BLaER1 (cell line): ENCODE measurements around the gene MARK2.

Source experiments
- H3K27ac ChIP-seq: shearing (Covaris generic); formaldehyde crosslinking; 2 replicates; pipeline ENCODE4 v1.8.1; 2022
- H3K27me3 ChIP-seq: shearing (Covaris generic); formaldehyde crosslinking; 2 replicates; pipeline ENCODE4 v1.8.1; 2022
- H3K36me3 ChIP-seq: shearing (Covaris generic); formaldehyde crosslinking; 2 replicates; pipeline ENCODE4 v1.8.1; 2022
- H3K4me1 ChIP-seq: shearing (Covaris generic); formaldehyde crosslinking; 2 replicates; pipeline ENCODE4 v1.8.1; 2022
- H3K4me2 ChIP-seq: shearing (Covaris generic); formaldehyde crosslinking; 2 replicates; pipeline ENCODE4 v1.8.1; 2022
- H3K4me3 ChIP-seq: shearing (Covaris generic); formaldehyde crosslinking; 2 replicates; pipeline ENCODE4 v1.8.1; 2022
- H3K9ac ChIP-seq: shearing (Covaris generic); formaldehyde crosslinking; 2 replicates; pipeline ENCODE4 v1.8.1; 2022
- H3K9me3 ChIP-seq: shearing (Covaris generic); formaldehyde crosslinking; 2 replicates; pipeline ENCODE4 v1.8.1; 2022
- H4K20me1 ChIP-seq: shearing (Covaris generic); formaldehyde crosslinking; 2 replicates; pipeline ENCODE4 v1.8.1; 2022
- Cebpa-rat ChIP-seq: shearing (Covaris generic); IDR thresholded peaks from 2 replicates; pipeline ENCODE4 v1.8.1; 2022

The MARK2 gene

DNA sequence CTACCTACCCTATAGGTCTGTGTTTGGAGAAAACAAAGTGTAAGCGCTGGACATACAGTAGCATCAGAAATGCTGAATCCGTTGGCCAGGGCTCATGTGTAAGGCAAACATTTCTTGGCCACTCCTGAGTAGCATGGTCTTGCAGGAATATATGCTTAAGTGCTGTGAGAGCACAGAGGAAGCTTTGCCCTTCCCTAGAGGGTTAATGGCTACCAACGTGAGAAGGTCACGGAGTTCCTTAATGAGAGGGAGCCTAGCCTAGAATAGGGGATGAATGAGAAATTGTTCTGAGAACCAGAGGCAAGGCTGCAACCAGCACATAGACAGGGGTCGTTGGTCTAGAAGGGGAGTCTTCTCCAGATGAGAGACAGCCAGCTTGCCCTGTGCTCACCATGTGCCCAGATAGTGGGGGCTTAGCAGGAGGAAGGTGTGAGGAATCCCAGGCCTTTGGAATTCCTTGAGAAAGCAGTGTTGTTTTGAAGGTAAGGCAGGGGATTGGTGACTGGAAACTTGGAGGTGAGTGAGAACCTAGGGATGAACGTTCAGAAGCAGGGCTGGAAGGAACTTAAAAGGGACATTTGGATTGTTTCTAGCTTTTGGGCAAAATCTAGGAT is 48.6 kb downstream of the MARK2 start:
- peak overlapping the region; percentile 43 for H3K9ac ChIP-seq
- peaks cover 59% of the 10 kb centered on the region for H3K4me1 ChIP-seq
- H3K4me2 ChIP-seq, result peak overlapping the region; percentile 94
- peaks cover 58% of the 10 kb centered on the region for H3K36me3 ChIP-seq
- H3K9me3 ChIP-seq, result no peaks in the 10 kb centered on the region
- no peak overlapping the region for H3K4me3 ChIP-seq
- TF ChIP-seq Cebpa-rat, result no peak
- H3K27ac ChIP-seq, result peak overlapping the region; percentile 62
- H3K27me3 ChIP-seq, result no peaks in the 10 kb centered on the region
- peaks cover 100% of the 10 kb centered on the region for H4K20me1 ChIP-seq

GRCh38 chr11:63888170-63889086 is 49.5 kb downstream of the MARK2 start:
- Histone ChIP-seq H4K20me1 (peaks cover 100% of the 10 kb centered on the region), H3K36me3 (peaks cover 67% of the 10 kb centered on the region), H3K9me3 (no peaks in the 10 kb centered on the region), H3K27me3 (no peaks in the 10 kb centered on the region), H3K4me3 (peak overlapping the region; percentile 54), H3K4me1 (peaks cover 50% of the 10 kb centered on the region), H3K9ac (peak overlapping the region; percentile 69), H3K4me2 (peak overlapping the region; percentile 94), H3K27ac (peak overlapping the region; percentile 79)
- peak; percentile 87 for TF ChIP-seq Cebpa-rat

- no peaks in the 10 kb centered on the region for H3K9me3 ChIP-seq
- H3K36me3 ChIP-seq, result peaks cover 67% of the 10 kb centered on the region
- peaks cover 100% of the 10 kb centered on the region for H4K20me1 ChIP-seq
- no peak overlapping the region for H3K9ac ChIP-seq
- H3K27ac ChIP-seq, result peak overlapping the region; percentile 79; the same call in 1 of the 2 replicates
- H3K4me3 ChIP-seq, result no peak overlapping the region
- H3K4me1 ChIP-seq, result peaks cover 47% of the 10 kb centered on the region
- H3K27me3 ChIP-seq, result no peaks in the 10 kb centered on the region
- peak overlapping the region; percentile 94 for H3K4me2 ChIP-seq
- no peak for TF ChIP-seq Cebpa-rat
Observed at GRCh38 chr11:63889344-63889743, 50.4 kb downstream of the MARK2 start.

- H3K4me1 ChIP-seq, result peaks cover 47% of the 10 kb centered on the region
- H3K4me3 ChIP-seq, result no peak overlapping the region
- no peak overlapping the region for H3K27ac ChIP-seq
- H3K4me2 ChIP-seq, result no peak overlapping the region
- H3K9ac ChIP-seq, result no peak overlapping the region; the same call in 1 of the 2 replicates
- H4K20me1 ChIP-seq, result peaks cover 100% of the 10 kb centered on the region
- H3K27me3 ChIP-seq, result no peaks in the 10 kb centered on the region
- no peaks in the 10 kb centered on the region for H3K9me3 ChIP-seq
- TF ChIP-seq Cebpa-rat, result no peak
- H3K36me3 ChIP-seq, result peaks cover 68% of the 10 kb centered on the region
Observed at GRCh38 chr11:63890368-63890767, 51.5 kb downstream of the MARK2 start.

- no peak overlapping the region for H3K4me3 ChIP-seq
- no peak overlapping the region for H3K27ac ChIP-seq
- peaks cover 84% of the 10 kb centered on the region for H3K36me3 ChIP-seq
- H3K4me2 ChIP-seq, result no peak overlapping the region
- peaks cover 36% of the 10 kb centered on the region for H3K4me1 ChIP-seq
- H4K20me1 ChIP-seq, result peaks cover 95% of the 10 kb centered on the region
- H3K9me3 ChIP-seq, result no peaks in the 10 kb centered on the region
- no peaks in the 10 kb centered on the region for H3K27me3 ChIP-seq
- no peak for TF ChIP-seq Cebpa-rat
- H3K9ac ChIP-seq, result no peak overlapping the region
Observed at GRCh38 chr11:63892228-63892627, 53.3 kb downstream of the MARK2 start.

- H3K9me3 ChIP-seq, result no peaks in the 10 kb centered on the region
- H3K4me1 ChIP-seq, result peaks cover 25% of the 10 kb centered on the region
- H3K9ac ChIP-seq, result no peak overlapping the region
- H3K36me3 ChIP-seq, result peaks cover 95% of the 10 kb centered on the region
- no peaks in the 10 kb centered on the region for H3K27me3 ChIP-seq
- peaks cover 85% of the 10 kb centered on the region for H4K20me1 ChIP-seq
- no peak overlapping the region for H3K4me3 ChIP-seq
- H3K27ac ChIP-seq, result no peak overlapping the region
- no peak overlapping the region for H3K4me2 ChIP-seq
- no peak for TF ChIP-seq Cebpa-rat
Observed at GRCh38 chr11:63893355-63893754, 54.4 kb downstream of the MARK2 start.

GRCh38 chr11:63896071-63896470 is 57.2 kb downstream of the MARK2 start:
- no peaks in the 10 kb centered on the region for H3K9me3 ChIP-seq
- H3K36me3 ChIP-seq, result peaks cover 100% of the 10 kb centered on the region
- peaks cover 13% of the 10 kb centered on the region; the same call in 1 of the 2 replicates for H3K4me1 ChIP-seq
- TF ChIP-seq Cebpa-rat, result no peak
- H3K4me2 ChIP-seq, result no peak overlapping the region
- no peak overlapping the region for H3K4me3 ChIP-seq
- peaks cover 72% of the 10 kb centered on the region for H4K20me1 ChIP-seq
- H3K27me3 ChIP-seq, result no peaks in the 10 kb centered on the region
- H3K9ac ChIP-seq, result no peak overlapping the region
- no peak overlapping the region for H3K27ac ChIP-seq

- TF ChIP-seq Cebpa-rat, result no peak
- H3K27me3 ChIP-seq, result no peaks in the 10 kb centered on the region
- H3K36me3 ChIP-seq, result peaks cover 100% of the 10 kb centered on the region
- no peak overlapping the region for H3K9ac ChIP-seq
- peaks cover 57% of the 10 kb centered on the region for H4K20me1 ChIP-seq
- no peak overlapping the region for H3K4me3 ChIP-seq
- no peaks in the 10 kb centered on the region for H3K4me1 ChIP-seq
- H3K4me2 ChIP-seq, result no peak overlapping the region
- no peaks in the 10 kb centered on the region for H3K9me3 ChIP-seq
- H3K27ac ChIP-seq, result no peak overlapping the region
Observed at GRCh38 chr11:63897459-63898146, 58.7 kb downstream of the MARK2 start.

GRCh38 chr11:63901660-63902059 is 62.8 kb downstream of the MARK2 start:
- no peak overlapping the region for H3K4me2 ChIP-seq
- no peak overlapping the region for H3K4me3 ChIP-seq
- no peak for TF ChIP-seq Cebpa-rat
- H3K36me3 ChIP-seq, result peaks cover 95% of the 10 kb centered on the region
- H4K20me1 ChIP-seq, result peaks cover 16% of the 10 kb centered on the region; the same call in 1 of the 2 replicates
- peaks cover 16% of the 10 kb centered on the region for H3K4me1 ChIP-seq
- no peak overlapping the region for H3K9ac ChIP-seq
- no peaks in the 10 kb centered on the region for H3K9me3 ChIP-seq
- H3K27ac ChIP-seq, result no peak overlapping the region
- no peaks in the 10 kb centered on the region for H3K27me3 ChIP-seq
